MV-4-11 (cell line): Measurements from ENCODE around the gene ENGASE.

Source experiments
- DNase-seq: peaks from one replicate; lab custom pipeline; 2025; lab: John Stamatoyannopoulos, UW

The ENGASE gene

DNA sequence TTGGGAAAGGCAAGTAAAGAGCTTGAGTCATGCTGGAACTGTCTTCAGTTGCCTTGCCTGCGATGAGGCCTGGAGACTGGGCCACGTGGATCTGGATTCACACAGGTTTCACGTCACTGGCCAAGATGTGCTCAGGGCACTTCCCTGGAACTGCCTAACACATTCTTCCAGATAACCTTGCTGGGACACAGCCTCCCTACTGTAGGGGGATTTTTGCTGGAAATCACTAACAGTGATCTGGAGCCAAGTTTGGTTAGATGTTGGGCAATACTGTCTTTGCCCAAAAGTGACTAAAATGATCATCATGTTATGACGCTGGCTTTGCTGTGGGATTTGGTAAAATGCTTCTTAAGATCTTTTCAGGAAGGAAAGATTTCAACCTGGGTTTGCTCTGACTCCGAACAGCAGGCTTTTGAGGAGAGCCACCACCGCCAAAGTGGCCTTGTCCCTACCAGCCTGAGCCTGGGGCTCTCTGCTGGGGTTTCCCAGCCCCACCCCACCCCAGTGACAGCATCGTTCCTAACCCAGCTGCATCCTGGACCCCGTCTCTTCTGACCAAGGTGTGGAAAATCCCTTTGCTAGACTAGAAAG lies 36.0 kb upstream of the ENGASE start:
- DNase-seq, result peak; percentile 66

DNA sequence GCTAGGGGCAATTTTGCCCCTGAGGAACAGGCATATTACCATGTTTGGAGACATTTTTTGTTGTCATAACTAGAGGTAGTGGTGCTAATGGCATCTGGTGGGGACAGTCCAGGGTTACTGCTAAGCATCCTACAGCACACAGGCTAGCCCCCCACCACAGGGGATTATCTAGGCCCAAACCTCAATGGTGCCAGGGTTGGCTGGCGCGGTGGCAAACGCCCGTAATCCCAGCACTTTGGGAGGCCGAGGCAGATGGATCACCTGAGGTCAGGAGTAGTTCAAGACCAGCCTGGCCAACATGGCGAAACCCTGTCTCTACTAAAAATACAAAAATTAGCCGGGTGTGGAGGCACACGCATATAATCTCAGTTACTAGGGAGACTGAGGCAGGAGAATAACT lies 35.5 kb upstream of the ENGASE start:
- DNase-seq, result no peak

DNA sequence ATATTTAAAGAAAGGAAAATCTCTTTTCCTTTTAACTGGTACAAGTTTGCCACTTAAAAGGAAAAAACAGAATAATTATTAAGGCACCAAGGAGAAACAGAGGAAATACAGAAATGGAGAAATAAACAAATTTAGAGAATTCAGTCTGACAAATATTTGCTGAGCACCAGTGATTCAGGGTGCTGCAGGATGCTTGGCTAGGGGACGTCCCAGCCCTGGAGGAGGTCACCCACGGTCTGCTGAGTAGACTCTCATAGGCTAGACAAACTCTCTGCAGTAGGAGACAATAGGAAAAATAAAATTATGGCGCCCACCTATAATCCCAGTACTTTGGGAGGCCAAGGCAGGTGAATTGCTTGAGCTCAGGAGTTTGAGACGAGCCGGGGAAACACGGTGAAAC lies 34.7 kb upstream of the ENGASE start:
- no peak for DNase-seq

DNA sequence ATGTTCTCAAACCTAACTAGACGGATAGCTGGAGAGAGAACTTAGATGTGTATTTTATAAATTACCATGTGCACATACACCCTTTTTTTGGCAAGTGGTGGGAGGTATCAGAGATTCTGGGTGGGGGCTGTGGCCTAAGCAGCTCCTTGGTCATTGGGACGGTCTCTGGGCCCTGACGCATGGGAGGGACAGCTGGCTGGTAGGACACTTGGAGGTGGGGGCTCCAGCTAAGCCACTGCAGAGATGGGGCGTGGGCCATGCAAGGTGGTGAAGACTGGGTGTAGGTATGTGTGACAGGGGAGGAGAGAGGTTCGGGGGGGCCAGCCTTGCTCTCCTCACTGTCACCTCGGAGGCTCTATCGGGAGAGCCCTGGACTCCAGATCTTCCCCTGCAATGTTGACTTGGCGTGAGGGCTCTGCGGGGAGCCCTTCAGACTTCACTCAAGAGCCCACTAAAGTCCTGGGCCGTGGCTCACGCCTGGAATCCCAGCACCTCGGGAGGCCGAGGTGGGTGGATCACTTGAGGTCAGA lies 33.5 kb upstream of the ENGASE start:
- DNase-seq, result no peak

DNA sequence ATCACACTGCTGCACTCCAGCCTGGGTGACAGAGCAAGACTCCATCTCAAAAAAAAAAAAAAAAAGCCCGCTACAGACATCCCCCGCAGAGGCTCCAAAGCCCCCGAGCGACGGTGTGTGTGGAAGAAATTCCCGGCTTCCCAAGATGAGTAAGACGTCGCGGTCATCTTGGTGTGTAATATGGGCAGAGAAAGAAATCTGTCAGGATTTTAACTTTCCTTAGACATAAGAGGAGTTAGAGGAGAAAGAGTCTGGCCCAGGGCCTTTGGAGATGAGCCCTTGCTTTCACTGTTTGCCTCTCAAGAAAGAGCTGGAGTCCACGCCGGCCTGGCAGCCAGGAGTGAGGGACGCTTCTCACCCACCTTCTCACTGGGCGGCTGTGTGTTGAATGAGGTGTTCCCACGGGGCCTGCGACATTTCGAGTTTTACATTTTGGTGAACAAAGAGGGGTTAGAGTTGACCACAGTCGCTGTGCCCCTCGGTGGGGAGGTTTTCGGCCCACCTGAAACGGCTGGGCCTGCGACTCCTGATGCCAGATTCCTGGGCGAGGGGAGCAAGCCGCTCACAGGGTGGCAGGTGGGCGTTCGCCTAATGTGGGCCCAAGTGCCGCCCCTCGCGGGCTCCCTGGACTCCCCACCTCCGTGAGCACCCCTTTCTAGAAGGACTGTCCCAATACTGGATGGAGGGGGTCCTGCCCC lies 32.8 kb upstream of the ENGASE start:
- DNase-seq, result no peak

DNA sequence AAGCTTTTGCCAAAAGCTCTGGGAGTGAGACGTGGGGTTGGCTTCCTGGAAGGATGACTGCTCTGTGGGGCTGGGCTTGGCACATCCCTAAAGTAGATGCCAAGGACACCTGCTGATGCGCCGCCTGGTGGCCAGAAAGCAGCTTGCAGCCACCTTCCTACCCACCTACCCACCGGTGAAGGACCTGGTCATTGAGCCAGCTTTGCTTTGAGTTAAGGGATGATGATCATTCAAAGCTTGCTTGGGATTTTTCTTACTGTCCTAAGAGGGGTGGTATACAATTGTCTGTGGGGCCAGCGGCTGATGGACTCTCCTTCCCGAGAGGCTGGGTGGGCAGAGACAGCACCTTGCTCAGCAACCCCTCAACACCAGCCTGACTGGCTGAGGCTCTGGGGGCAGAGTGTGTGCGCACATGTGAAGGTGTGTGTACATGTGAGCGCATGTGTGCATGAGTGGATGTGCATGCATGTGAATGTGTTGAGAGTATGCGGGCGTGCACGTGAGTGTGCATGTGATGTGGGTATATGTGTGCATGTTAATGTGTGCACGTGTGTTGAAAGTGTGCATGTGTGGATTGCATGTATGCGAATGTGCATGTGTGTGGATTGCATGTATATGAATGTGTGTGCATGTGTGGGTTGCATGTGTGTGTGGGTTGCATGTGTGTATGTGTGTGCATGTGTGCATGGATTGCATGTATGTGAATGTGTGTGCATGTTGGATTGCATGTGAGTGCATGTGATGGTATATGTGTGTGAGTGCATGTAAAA lies 32.0 kb upstream of the ENGASE start:
- DNase-seq, result peak; percentile 26

DNA sequence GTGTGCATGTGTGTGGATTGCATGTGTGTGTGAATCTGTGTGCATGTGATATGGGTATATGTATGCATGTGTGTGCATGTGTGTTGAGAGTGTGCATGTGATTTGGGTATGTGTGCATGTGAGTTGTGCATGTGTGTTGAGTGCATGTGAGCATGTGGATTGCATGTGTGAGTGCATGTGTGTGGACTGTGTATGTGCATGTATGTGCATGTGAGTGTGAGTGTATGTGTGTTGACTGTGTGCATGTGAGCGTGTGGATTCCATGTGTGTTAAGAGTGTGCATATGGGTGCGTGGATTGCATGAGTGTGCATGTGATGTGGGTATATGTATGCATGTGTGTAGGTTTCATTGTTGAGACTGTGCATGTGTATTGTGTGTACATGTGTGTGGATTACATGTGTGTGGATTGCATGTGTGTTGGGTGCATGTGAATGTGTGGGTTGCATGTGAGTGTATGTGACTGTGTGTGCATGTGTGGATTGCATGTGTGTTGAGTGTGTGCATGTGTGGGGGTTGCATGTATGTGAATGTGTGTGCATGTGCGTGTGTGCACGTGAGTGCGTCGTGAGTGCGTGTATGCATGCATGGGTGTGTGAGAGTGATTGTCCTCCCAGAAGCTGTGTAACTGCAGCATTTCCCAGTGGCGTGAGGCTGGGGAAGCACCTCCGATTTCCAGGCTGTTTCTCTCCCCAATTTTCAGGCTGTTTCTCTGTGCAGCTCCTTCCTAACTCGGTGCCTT lies 31.3 kb upstream of the ENGASE start:
- no peak for DNase-seq

DNA sequence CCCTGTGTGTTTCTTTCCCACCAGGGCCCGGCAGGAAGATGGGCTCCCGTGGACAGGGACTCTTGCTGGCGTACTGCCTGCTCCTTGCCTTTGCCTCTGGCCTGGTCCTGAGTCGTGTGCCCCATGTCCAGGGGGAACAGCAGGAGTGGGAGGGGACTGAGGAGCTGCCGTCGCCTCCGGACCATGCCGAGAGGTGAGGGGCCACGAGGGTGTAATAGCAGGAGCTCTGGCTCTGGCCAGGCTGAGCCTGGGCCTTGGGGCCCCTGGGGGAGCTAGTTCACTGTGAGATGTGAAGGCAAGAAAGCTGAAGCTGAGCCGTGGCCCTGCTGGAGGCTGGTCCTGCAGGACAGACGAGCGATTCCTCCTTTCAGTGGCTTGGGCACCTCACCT lies 30.7 kb upstream of the ENGASE start:
- DNase-seq, result no peak

DNA sequence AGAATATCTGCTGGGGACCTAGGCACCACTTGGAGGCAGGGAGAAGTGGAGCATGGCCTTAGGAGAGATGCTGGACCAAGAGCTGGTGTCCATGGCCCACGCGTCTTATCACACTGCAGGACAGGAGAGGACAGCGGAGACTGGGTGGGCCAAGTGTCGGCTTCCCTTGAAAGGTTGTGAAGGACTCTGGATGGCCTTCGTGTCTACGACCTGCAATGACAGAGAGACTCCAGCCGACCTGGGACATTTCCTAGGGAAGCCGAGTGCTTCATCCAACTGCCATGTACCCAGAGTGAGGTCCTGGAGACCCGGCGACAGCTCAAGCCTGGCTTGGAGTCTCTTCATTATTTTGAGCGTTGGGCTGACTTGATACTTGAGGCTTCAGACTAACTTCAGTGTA lies 30.2 kb upstream of the ENGASE start:
- DNase-seq, result no peak

DNA sequence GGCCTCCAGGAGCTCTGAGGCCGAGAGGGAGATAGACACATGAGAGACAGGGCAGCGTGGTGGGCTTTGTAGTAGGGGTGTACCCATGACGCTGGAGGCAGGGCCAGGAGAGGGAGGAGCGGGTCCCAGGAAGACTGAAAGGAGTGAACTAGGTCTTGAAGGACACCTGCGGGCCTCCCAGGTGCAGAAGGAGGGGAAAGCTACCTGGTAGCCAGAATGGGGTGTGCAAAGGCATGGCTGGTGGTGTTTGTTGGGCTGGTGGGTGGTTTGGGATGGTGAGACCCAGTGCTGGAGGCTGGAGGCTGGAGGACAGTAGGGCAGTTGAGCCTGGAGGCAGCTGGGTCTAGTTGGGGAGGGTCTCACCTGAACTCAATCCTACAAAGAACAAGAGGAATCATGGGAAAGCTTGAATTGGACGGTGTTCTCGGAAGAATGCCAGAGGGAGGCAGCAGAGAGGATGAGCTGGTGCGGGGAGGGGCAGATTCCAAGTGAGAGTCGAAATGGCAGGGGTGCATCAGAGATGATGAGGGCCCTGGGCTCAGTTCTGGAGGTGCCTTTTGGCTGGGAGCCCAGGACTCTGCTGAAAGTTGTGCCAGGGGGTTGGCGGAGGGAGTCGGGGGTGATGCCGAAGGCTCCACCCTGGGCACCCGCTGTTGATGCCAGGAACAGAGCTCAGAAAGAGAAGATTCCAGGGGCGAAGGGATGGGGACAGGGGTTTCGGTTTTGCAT lies 29.5 kb upstream of the ENGASE start:
- DNase-seq, result no peak

DNA sequence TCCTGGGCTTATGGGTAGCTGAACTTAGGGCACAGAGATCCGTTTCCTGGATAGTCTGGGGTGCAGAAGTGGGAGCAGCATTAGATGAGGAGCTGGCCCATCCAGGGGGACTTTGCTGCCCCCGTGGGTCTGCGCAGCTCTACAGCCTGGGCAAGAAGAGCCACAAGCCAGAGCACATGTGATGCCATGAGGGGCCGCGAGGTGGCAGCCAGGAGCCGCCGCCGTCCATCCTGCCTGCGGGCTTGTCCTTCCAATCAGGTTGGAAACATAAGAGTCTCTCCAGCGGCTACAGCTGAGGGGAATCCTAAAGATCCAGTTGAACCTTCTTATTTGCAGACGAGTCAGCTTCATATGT lies 28.8 kb upstream of the ENGASE start:
- peak; percentile 37 for DNase-seq

DNA sequence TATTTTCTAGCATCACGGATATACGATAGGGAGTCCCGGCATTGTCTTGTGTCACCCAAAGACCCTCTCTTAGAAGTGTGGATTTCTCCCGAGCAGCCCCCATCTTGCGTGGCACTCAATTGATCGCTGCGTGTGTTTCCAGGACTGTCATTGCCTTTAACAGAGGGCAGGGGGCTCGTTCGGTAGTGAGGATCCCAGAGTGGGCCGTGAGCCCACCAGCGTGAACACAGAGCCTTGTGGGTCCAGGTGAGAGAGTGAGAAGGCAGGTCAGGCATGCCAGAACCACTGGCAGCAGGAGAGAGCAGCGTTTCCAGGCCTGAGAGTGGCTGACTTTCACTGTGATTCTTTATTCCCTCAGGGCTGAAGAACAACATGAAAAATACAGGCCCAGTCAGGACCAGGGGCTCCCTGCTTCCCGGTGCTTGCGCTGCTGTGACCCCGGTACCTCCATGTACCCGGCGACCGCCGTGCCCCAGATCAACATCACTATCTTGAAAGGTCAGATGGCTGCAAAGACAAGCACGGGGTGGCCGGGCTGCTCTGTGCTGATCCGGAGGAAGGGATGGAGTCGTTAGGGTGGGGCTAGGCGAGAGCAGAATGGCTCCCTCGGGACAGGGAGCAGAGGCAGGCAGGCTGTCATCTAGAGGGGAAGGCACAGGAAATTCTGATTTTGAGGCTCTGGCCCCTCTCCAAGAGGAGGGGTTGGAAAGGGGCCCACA lies 28.3 kb upstream of the ENGASE start:
- DNase-seq, result no peak

DNA sequence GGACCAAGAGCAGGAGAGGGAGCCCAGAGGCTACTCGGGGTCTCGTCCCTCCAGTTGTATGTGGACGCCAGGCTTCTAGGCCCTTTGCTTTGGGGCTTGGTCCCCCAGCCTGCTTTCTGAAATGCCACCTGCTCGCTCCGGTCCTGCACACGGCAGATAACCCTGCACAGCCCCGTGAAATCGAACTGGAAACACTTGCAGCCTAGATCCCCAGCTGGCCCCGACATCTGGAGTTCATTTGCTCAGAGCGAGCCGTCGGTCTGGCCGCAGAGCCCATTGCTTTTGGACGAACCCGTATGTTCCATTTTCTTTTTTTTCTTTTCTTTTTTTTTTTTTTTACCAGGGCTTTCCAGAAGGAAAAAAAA lies 27.7 kb upstream of the ENGASE start:
- DNase-seq, result no peak

DNA sequence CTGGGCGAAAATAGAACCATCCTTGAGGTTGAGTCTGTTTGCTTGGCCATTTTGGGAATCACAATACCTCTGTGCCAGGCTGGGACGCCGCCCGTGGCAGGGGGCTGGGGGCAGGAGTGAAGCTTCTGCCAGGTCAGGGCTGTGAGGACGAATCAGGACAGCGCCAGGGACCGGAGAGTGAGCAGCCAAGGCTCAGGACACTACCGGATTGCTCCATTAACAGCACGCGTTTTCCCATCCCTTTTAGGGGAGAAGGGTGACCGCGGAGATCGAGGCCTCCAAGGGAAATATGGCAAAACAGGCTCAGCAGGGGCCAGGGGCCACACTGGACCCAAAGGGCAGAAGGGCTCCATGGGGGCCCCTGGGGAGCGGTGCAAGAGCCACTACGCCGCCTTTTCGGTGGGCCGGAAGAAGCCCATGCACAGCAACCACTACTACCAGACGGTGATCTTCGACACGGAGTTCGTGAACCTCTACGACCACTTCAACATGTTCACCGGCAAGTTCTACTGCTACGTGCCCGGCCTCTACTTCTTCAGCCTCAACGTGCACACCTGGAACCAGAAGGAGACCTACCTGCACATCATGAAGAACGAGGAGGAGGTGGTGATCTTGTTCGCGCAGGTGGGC lies 27.2 kb upstream of the ENGASE start:
- DNase-seq, result no peak

DNA sequence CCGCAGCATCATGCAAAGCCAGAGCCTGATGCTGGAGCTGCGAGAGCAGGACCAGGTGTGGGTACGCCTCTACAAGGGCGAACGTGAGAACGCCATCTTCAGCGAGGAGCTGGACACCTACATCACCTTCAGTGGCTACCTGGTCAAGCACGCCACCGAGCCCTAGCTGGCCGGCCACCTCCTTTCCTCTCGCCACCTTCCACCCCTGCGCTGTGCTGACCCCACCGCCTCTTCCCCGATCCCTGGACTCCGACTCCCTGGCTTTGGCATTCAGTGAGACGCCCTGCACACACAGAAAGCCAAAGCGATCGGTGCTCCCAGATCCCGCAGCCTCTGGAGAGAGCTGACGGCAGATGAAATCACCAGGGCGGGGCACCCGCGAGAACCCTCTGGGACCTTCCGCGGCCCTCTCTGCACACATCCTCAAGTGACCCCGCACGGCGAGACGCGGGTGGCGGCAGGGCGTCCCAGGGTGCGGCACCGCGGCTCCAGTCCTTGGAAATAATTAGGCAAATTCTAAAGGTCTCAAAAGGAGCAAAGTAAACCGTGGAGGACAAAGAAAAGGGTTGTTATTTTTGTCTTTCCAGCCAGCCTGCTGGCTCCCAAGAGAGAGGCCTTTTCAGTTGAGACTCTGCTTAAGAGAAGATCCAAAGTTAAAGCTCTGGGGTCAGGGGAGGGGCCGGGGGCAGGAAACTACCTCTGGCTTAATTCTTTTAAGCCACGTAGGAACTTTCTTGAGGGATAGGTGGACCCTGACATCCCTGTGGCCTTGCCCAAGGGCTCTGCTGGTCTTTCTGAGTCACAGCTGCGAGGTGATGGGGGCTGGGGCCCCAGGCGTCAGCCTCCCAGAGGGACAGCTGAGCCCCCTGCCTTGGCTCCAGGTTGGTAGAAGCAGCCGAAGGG lies 26.4 kb upstream of the ENGASE start:
- no peak for DNase-seq

DNA sequence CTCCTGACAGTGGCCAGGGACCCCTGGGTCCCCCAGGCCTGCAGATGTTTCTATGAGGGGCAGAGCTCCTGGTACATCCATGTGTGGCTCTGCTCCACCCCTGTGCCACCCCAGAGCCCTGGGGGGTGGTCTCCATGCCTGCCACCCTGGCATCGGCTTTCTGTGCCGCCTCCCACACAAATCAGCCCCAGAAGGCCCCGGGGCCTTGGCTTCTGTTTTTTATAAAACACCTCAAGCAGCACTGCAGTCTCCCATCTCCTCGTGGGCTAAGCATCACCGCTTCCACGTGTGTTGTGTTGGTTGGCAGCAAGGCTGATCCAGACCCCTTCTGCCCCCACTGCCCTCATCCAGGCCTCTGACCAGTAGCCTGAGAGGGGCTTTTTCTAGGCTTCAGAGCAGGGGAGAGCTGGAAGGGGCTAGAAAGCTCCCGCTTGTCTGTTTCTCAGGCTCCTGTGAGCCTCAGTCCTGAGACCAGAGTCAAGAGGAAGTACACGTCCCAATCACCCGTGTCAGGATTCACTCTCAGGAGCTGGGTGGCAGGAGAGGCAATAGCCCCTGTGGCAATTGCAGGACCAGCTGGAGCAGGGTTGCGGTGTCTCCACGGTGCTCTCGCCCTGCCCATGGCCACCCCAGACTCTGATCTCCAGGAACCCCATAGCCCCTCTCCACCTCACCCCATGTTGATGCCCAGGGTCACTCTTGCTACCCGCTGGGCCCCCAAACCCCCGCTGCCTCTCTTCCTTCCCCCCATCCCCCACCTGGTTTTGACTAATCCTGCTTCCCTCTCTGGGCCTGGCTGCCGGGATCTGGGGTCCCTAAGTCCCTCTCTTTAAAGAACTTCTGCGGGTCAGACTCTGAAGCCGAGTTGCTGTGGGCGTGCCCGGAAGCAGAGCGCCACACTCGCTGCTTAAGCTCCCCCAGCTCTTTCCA lies 25.5 kb upstream of the ENGASE start:
- DNase-seq, result no peak

DNA sequence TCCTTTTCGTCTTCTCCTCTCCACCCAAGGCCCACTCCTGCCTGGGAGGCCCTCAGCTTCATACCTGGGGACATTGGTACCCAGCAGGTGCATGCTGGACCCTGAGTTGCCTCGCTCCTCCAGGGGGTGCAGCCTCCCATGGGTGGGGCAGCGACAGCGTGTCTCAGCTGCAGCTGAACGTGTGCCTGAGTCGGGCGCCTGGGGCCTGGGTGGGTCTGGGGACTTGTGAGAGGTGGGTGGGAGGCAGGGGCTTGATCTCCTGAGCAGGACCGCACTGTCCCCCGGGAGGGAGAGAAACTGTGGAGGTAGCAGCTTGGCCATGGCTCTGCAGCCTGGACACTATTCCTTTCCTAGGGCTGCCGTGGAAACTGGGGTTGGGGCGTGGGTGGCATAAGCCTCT lies 24.8 kb upstream of the ENGASE start:
- DNase-seq, result no peak

DNA sequence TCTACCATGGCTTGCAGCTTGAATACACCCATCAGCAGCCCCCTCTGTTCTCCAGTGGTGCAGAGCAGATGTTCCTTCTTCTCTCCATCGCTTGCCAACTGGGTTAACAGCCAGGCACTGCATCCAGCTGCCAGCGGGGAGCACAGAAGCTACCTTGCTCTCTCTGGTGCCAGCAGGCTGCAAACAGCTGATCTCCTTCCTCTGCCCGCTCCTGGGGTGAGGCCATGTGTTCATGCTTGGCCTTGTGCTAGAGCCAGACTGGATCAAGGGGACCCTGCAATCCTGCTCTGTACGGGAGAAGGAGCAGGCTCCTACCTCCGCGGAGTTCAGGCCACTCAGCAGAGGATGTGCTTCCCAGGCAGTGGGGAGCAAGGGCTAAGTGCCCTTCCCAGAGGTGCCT lies 24.1 kb upstream of the ENGASE start:
- DNase-seq, result no peak

DNA sequence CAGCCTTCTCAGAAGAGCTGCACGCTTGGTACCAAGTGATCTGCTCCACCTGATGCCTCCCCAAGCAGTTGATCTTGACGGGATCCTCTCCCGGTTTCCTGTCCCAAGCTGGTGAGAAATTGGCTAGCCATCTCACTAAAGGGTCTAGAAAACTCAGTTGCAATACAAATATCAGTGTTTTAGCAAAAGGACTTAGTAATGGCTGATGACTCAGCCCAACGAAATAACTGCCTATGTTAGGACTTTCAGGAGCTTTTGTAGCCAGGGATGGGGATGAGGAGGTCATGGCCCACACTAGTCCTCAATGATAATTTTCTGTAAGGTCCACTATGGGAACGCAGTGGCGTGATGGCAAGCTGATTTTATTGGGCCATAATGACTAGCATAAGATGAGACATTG lies 23.3 kb upstream of the ENGASE start:
- no peak for DNase-seq
